Tibial nerve (tissue), 4 donors: ENCODE measurements around the gene ELF2.

Experiments
- EP300 ChIP-seq, 2 donors: sonication (generic); formaldehyde crosslinking; IDR thresholded peaks; one replicate each; pipeline ENCODE4 v1.6.1; 2017; ENCODE audit warnings: antibody characterized with exemption in 2 of 2, mild to moderate bottlenecking in 1 of 2
- POLR2A ChIP-seq, 2 donors: fragments of 450-650 bp; IDR thresholded peaks; one replicate each; pipeline ENCODE4 v1.6.1; 2017; ENCODE audit warnings: antibody characterized with exemption in 2 of 2, mild to moderate bottlenecking in 2 of 2, moderate library complexity in 2 of 2
- TF ChIP-seq, protein P1 (sequence below), 5 experiments: fragments of 200-600 bp in 3 of 5; fragments of 450-650 bp in 2 of 5; sonication (generic) in 3 of 5; IDR thresholded peaks; one replicate each; pipeline ENCODE4 v1.5.1; 2016 to 2019; ENCODE audit warnings: antibody characterized with exemption in 5 of 5, mild to moderate bottlenecking in 3 of 5, moderate library complexity in 2 of 5

- no peak for TF ChIP-seq EP300 (IDR thresholded peaks at IDR 0.05)
- TF ChIP-seq, protein P1, sequence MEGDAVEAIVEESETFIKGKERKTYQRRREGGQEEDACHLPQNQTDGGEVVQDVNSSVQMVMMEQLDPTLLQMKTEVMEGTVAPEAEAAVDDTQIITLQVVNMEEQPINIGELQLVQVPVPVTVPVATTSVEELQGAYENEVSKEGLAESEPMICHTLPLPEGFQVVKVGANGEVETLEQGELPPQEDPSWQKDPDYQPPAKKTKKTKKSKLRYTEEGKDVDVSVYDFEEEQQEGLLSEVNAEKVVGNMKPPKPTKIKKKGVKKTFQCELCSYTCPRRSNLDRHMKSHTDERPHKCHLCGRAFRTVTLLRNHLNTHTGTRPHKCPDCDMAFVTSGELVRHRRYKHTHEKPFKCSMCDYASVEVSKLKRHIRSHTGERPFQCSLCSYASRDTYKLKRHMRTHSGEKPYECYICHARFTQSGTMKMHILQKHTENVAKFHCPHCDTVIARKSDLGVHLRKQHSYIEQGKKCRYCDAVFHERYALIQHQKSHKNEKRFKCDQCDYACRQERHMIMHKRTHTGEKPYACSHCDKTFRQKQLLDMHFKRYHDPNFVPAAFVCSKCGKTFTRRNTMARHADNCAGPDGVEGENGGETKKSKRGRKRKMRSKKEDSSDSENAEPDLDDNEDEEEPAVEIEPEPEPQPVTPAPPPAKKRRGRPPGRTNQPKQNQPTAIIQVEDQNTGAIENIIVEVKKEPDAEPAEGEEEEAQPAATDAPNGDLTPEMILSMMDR (IDR thresholded peaks at IDR 0.05), result no peak
- no peak for TF ChIP-seq POLR2A (IDR thresholded peaks at IDR 0.05)
Measured at GRCh38 chr4:139202991-139203390, 26.0 kb upstream of the ELF2 start.
